Esophagus muscularis mucosa (tissue), 4 donors: ENCODE results near the gene IL11RA. TPM values are rescaled to one million over a fixed set of nuclear protein-coding genes. Genes with fewer than 3 reads are reported as not detected.

ENCODE experiments used
- DNase-seq: peaks from one replicate; pipeline ENCODE4 v3.0.0-alpha.2; 2017; ENCODE audit errors: extremely low spot score
- H3K27ac ChIP-seq, 4 donors: fragments of 200-600 bp; sonication (generic); replicated peaks in 1 of 4; 1 replicate in 3 of 4; 2 replicates in 1 of 4; pipeline ENCODE4 v1.5.1; 2016 to 2019; ENCODE audit warnings: mild to moderate bottlenecking in 1 of 4
- H3K27me3 ChIP-seq, 4 donors: fragments of 200-600 bp; sonication (generic); one replicate each; pipeline versions ENCODE4 v1.5.1 to v1.6.0; 2016 to 2019
- H3K36me3 ChIP-seq, 4 donors: fragments of 200-600 bp; sonication (generic); one replicate each; pipeline ENCODE4 v1.5.1; 2016 to 2019
- H3K4me1 ChIP-seq, 4 donors: fragments of 200-600 bp; sonication (generic); one replicate each; pipeline ENCODE4 v1.5.1; 2016 to 2019
- H3K4me3 ChIP-seq, 4 donors: fragments of 200-600 bp; sonication (generic); 1 replicate in 2 of 4; 2 replicates in 2 of 4; pipeline ENCODE4 v1.5.1; 2016 to 2019; ENCODE audit warnings: mild to moderate bottlenecking in 4 of 4, moderate library complexity in 1 of 4
- H3K9me3 ChIP-seq, 4 donors: fragments of 200-600 bp; sonication (generic); 1 replicate in 3 of 4; 2 replicates in 1 of 4; pipeline ENCODE4 v1.5.1; 2016 to 2019
- EP300 ChIP-seq: sonication (generic); formaldehyde crosslinking; IDR thresholded peaks from one replicate; pipeline ENCODE4 v1.6.1; 2017; ENCODE audit warnings: antibody characterized with exemption
- POLR2A ChIP-seq: fragments of 450-650 bp; IDR thresholded peaks from one replicate; pipeline ENCODE4 v1.6.1; 2017; ENCODE audit warnings: antibody characterized with exemption, moderate library complexity, mild to moderate bottlenecking, low read depth
- POLR2AphosphoS5 ChIP-seq, 2 donors: sonication (generic); formaldehyde crosslinking; IDR thresholded peaks; one replicate each; pipeline ENCODE4 v1.6.1; 2017; ENCODE audit warnings: antibody characterized with exemption in 2 of 2
- WGBS: methylation state at CpG from one replicate; pipeline ENCODE4 v1.1.5; 2018; 5-methylcytosine and 5-hydroxymethylcytosine counted together
- intact Hi-C: fragments of 100-400 bp; cut with DNase I; formaldehyde crosslinking; loops from one replicate; pipeline ENCODE4 v1.15.1; 2023
- total RNA-seq, 4 donors: library from RNA; depleted of rRNA; stranded (reverse); fragments of >200 nt; gene quantifications; one replicate each; pipeline versions ENCODE4 v1.1.0 to v1.2.1, GENCODE V29; 2016
- TF ChIP-seq, protein P1 (sequence below), 3 experiments: fragments of 200-600 bp in 2 of 3; fragments of 450-650 bp in 1 of 3; sonication (generic) in 2 of 3; IDR thresholded peaks; one replicate each; pipeline ENCODE4 v1.5.1; 2017 to 2019; ENCODE audit warnings: antibody characterized with exemption in 3 of 3, mild to moderate bottlenecking in 2 of 3, moderate library complexity in 1 of 3

The IL11RA gene
- total RNA-seq, 4 donors from 2014 or later: 33.0 to 40.2 (median 33.9) TPM

DNA sequence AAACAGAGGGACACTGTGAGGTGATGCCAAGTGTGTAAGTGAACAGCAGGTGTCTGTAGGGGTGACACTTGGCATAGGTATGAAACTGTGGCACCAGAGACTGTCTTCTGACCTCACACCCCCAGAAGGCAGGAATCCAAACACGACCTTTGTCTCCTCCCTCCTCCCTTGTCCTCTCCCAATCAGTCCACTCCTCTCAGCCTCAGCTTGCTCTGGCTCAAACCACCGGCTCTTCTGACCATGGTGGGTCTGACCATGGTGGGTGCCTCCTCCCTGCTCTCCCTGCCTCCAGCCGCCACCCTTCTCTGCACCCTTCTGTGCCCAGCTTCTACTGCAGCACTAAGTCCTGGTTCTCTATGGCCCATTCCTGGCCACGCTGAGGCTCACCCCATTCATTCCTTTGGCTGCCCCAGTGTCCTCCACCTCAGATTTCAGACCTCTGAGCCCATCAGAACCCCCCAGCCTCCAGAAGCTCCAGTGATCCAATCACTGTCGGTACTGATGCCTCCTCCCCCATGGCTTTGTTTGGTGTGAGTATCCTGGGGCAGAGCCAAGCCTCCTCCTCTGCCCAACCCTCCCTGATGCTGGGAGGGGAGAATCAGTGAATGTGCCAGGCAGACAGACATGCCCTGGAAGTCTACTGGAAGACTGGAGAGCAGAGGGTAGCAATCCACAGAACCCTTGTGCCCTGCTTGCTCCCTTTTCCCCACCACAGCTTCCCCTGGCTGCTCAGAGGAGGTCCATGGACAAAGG is 21.4 kb upstream of the IL11RA start:
- peaks cover 0 to 51% (median 34%) of the 10 kb centered on the region in 4 donors for H3K27me3 ChIP-seq
- DNase-seq: no peak
- no peak overlapping the region for H3K4me3 ChIP-seq
- peaks cover 0 to 11% (median 10%) of the 10 kb centered on the region in 4 donors for H3K36me3 ChIP-seq
- WGBS: 39% methylated on average over 5 of the region's 5 CpGs
- H3K9me3 ChIP-seq: no peaks in the 10 kb centered on the region
- intact Hi-C loops: loop anchor here (5.0 kb wide), 1 partner anchor 72 kb away; no protein-coding TSS in a partner anchor
- no peak overlapping the region for H3K27ac ChIP-seq
- peaks cover 4 to 30% (median 25%) of the 10 kb centered on the region in 4 donors for H3K4me1 ChIP-seq
- TF ChIP-seq EP300: no peak
- no peak for TF ChIP-seq POLR2AphosphoS5 (IDR thresholded peaks at IDR 0.05)
- TF ChIP-seq, protein P1, sequence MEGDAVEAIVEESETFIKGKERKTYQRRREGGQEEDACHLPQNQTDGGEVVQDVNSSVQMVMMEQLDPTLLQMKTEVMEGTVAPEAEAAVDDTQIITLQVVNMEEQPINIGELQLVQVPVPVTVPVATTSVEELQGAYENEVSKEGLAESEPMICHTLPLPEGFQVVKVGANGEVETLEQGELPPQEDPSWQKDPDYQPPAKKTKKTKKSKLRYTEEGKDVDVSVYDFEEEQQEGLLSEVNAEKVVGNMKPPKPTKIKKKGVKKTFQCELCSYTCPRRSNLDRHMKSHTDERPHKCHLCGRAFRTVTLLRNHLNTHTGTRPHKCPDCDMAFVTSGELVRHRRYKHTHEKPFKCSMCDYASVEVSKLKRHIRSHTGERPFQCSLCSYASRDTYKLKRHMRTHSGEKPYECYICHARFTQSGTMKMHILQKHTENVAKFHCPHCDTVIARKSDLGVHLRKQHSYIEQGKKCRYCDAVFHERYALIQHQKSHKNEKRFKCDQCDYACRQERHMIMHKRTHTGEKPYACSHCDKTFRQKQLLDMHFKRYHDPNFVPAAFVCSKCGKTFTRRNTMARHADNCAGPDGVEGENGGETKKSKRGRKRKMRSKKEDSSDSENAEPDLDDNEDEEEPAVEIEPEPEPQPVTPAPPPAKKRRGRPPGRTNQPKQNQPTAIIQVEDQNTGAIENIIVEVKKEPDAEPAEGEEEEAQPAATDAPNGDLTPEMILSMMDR (IDR thresholded peaks at IDR 0.05): no peak
- TF ChIP-seq POLR2A: no peak

DNA sequence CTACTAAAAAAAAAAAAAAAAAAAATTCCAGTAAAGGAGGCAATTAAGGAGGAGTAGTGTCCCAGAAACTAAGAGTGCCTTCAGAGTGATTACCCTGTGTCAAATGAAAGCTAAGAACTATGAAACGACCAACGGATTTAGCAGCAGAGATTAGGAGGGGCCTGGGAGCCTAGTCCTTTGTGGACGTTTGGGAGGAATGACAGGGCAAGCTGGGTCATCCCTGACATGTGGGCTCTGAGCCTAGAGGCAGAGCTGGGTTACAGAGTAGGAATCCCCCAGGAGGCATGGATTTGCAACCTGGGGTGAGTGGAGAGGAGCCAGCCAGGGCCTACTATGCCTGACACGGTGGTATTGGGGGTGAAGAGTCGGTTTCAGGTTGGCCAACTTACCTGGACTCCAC is 18.8 kb upstream of the IL11RA start:
- Histone ChIP-seq H3K27me3 (peaks cover 2 to 25% (median 10%) of the 10 kb centered on the region in 4 donors), H3K36me3 (peaks cover 0 to 14% (median 12%) of the 10 kb centered on the region in 4 donors), H3K4me3 (no peak overlapping the region), H3K4me1 (peaks cover 22 to 44% (median 42%) of the 10 kb centered on the region in 4 donors), H3K27ac (no peak overlapping the region), H3K9me3 (peaks cover 0 to 3% (median 0%) of the 10 kb centered on the region in 4 donors)
- WGBS: 54% methylated on average over 5 of the region's 5 CpGs
- DNase-seq: no peak
- TF ChIP-seq POLR2A (no peak), POLR2AphosphoS5 (IDR thresholded peaks at IDR 0.05) (no peak), EP300 (no peak)
- TF ChIP-seq, protein P1 (IDR thresholded peaks at IDR 0.05): no peak
- intact Hi-C loops: loop anchor here (5.0 kb wide), 1 partner anchor 69 kb away; no protein-coding TSS in a partner anchor

DNA sequence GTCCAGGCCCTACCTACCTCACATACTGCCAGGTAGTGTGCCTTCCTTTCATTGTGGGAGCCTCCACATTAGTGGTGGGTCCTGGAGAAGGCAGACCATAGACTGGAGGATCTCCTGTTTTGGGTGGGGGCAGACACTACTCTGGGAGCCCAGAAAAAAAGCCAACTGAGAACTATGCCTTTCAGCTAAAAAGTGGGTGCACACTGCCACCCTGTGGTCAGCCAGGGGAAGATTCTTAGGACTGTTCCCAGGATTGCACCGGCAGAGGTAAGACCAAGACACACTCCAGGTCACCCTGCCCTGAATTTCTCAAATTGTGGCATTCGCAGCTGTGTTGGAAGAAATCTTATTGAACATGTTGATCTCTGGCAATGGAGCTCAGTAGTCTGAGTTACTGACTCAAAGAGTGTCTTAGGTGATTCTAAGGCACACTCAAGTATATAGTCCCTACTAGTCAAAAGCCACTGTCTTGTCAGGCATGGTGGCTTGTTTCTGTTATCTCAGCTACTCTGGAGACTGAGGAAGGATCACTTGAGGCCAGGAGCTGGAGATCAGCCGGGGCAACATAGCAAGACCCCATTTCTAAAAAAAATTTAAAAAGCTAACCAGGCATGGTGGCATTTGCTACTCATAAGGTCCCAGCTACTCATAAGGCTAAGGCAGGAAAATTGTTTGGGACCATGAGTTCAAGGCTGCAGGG is 18.0 kb upstream of the IL11RA start:
- peaks cover 23 to 42% (median 40%) of the 10 kb centered on the region in 4 donors for H3K4me1 ChIP-seq
- WGBS: 17% methylated on average over 3 of the region's 3 CpGs
- DNase-seq: no peak

DNA sequence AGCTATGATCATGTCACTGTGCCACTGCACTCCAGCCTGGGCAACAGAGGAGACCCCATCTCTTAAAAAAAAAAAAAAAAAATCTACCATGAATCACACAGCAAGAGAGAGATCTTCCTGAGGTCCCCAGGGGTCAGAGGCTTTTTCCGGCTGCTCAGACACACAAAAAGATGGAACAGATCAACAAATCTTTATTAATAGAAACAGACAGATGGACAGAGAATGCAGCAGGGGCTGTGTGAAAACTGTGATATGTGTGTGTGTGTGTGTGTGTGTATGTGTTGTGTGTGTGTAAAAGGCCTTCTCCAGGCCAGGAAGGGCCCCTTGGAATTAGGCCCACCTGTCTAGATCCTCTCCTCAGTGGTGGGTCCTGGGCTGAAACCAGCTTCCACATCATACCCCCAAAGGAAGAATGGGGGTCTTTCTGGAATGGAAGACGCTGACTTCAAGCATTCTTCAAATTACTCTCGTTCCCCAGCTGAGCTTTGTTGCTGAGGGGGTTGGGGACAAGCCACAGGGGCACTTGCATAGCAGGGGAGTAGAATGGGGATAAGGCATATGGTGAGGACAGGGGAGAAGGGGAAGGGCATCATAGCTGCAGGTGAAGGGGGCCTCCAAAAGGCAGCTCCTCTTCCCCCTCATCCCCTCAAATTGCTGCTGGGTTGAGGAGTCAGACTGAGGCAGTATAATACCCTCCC is 17.3 kb upstream of the IL11RA start:
- H3K27ac ChIP-seq: no peak overlapping the region
- WGBS: 85% methylated on average over 3 of the region's 3 CpGs

More for the DNA sequence above, 18.0 kb upstream of the IL11RA start:
- intact Hi-C loops: loop anchor here (2.0 to 5.0 kb wide), 2 partner anchors 19 to 68 kb away; no protein-coding TSS in a partner anchor
- H3K27ac ChIP-seq: no peak overlapping the region
- peaks cover 0 to 14% (median 12%) of the 10 kb centered on the region in 4 donors for H3K36me3 ChIP-seq
- peaks cover 0 to 16% (median 6%) of the 10 kb centered on the region in 4 donors for H3K27me3 ChIP-seq
- TF ChIP-seq, protein P1 (IDR thresholded peaks at IDR 0.05): peak; percentile 82 to 84 (median 84)
- no peak for TF ChIP-seq EP300
- TF ChIP-seq POLR2AphosphoS5 (IDR thresholded peaks at IDR 0.05): peak in 1 of 2 donors; percentile 33
- TF ChIP-seq POLR2A: no peak
- peaks cover 0 to 3% (median 0%) of the 10 kb centered on the region in 4 donors for H3K9me3 ChIP-seq
- no peak overlapping the region for H3K4me3 ChIP-seq

More for the DNA sequence above, 17.3 kb upstream of the IL11RA start:
- no peak overlapping the region for H3K4me3 ChIP-seq
- TF ChIP-seq, protein P1 (IDR thresholded peaks at IDR 0.05): no peak
- TF ChIP-seq POLR2AphosphoS5 (IDR thresholded peaks at IDR 0.05): no peak
- TF ChIP-seq POLR2A: no peak
- no peak for TF ChIP-seq EP300
- DNase-seq: no peak
- intact Hi-C loops: loop anchor here (2.0 to 5.0 kb wide), 2 partner anchors 20 to 68 kb away; no protein-coding TSS in a partner anchor
- H3K4me1 ChIP-seq: peaks cover 23 to 36% (median 34%) of the 10 kb centered on the region in 4 donors
- peaks cover 0 to 9% (median 3%) of the 10 kb centered on the region in 4 donors for H3K27me3 ChIP-seq
- peaks cover 0 to 3% (median 0%) of the 10 kb centered on the region in 4 donors for H3K9me3 ChIP-seq
- peaks cover 0 to 14% (median 12%) of the 10 kb centered on the region in 4 donors for H3K36me3 ChIP-seq
